SK-N-MC (cell line): Measurements from ENCODE around the gene ADORA3.

Experiments
- EZH2 ChIP-seq: fragments of 200-600 bp; sonication (generic); IDR thresholded peaks from one replicate; pipeline ENCODE4 v1.6.1; 2017; ENCODE audit warnings: antibody characterized with exemption
- POLR2AphosphoS5 ChIP-seq: IDR thresholded peaks from 2 replicates; pipeline ENCODE4 v1.6.1; 2012; ENCODE audit warnings: mild to moderate bottlenecking, low read depth, low read length, borderline replicate concordance

DNA sequence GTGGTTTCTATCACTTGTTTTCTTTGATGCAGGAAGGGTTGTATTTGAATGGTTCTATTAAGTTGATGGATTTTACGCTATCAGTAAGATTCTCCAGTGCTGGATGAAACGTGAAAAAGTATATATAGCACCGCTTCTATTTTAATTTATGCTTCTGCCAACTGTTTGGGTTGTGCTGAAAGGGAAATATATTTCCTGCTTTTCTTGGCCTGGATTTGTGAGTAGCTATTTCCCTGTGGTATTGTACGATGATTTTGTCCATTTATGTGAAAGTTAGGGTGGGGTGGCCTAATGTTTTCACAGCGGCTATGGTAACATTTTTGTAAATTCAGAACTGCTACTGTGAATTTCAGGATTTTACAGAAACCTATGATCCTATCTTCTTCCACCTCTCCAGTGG is 29.3 kb downstream of the ADORA3 start:
- no peak for TF ChIP-seq POLR2AphosphoS5
- no peak for TF ChIP-seq EZH2
